ACHN (cell line): ENCODE measurements around the gene ARHGAP26.

Experiments used
- DNase-seq: peaks from one replicate; pipeline ENCODE4 v3.0.0-alpha.2; 2015
- in situ Hi-C: cut with HindIII; loops from 2 replicates; pipeline ENCODE4 v1.10.0; 2017; ENCODE audit warnings: low sequenced_read_pairs, low pct_ligation_motif_present, low pct_unique_long_range_greater_than_20kb

ARHGAP26 gene

GRCh38 chr5:143170104-143170503 is 399.9 kb downstream of the ARHGAP26 start:
- in situ Hi-C loops: no loop called here
- DNase-seq: no peak

- in situ Hi-C loops: no loop called here
- no peak for DNase-seq
Observed at GRCh38 chr5:143170977-143171376, 400.8 kb downstream of the ARHGAP26 start.

- in situ Hi-C loops: no loop called here
- DNase-seq: no peak
Observed at GRCh38 chr5:143172739-143173138, 402.6 kb downstream of the ARHGAP26 start.

GRCh38 chr5:143173139-143173889 is 403.1 kb downstream of the ARHGAP26 start:
- in situ Hi-C loops: no loop called here

GRCh38 chr5:143174714-143175398 is 404.7 kb downstream of the ARHGAP26 start:
- peak; percentile 74 for DNase-seq
- in situ Hi-C loops: no loop called here

More at GRCh38 chr5:143173139-143173889, 403.1 kb downstream of the ARHGAP26 start:
- DNase-seq: no peak

GRCh38 chr5:143176048-143176447 is 405.9 kb downstream of the ARHGAP26 start:
- no peak for DNase-seq
- in situ Hi-C loops: no loop called here

- peak; percentile 98 for DNase-seq
Observed at GRCh38 chr5:143177263-143177983, 407.2 kb downstream of the ARHGAP26 start.

GRCh38 chr5:143179126-143179740 is 409.1 kb downstream of the ARHGAP26 start:
- no peak for DNase-seq
- in situ Hi-C loops: no loop called here

More at GRCh38 chr5:143177263-143177983, 407.2 kb downstream of the ARHGAP26 start:
- in situ Hi-C loops: no loop called here

- no peak for DNase-seq
- in situ Hi-C loops: no loop called here
Observed at GRCh38 chr5:143180751-143181150, 410.6 kb downstream of the ARHGAP26 start.

- DNase-seq: no peak
- in situ Hi-C loops: no loop called here
Observed at GRCh38 chr5:143181173-143181572, 411.0 kb downstream of the ARHGAP26 start.

GRCh38 chr5:143182106-143182505 is 411.9 kb downstream of the ARHGAP26 start:
- in situ Hi-C loops: no loop called here
- DNase-seq: no peak

- in situ Hi-C loops: no loop called here
- no peak for DNase-seq
Observed at GRCh38 chr5:143182901-143183820, 413.0 kb downstream of the ARHGAP26 start.

GRCh38 chr5:143183989-143184388 is 413.8 kb downstream of the ARHGAP26 start:
- in situ Hi-C loops: no loop called here
- DNase-seq: no peak

- in situ Hi-C loops: no loop called here
- no peak for DNase-seq
Observed at GRCh38 chr5:143186623-143187022, 416.4 kb downstream of the ARHGAP26 start.

- in situ Hi-C loops: no loop called here
Observed at GRCh38 chr5:143187495-143187894, 417.3 kb downstream of the ARHGAP26 start.

GRCh38 chr5:143188083-143188482 is 417.9 kb downstream of the ARHGAP26 start:
- DNase-seq: no peak
- in situ Hi-C loops: no loop called here

More at GRCh38 chr5:143187495-143187894, 417.3 kb downstream of the ARHGAP26 start:
- DNase-seq: no peak

- in situ Hi-C loops: no loop called here
- DNase-seq: no peak
Observed at GRCh38 chr5:143188692-143189091, 418.5 kb downstream of the ARHGAP26 start.

GRCh38 chr5:143190260-143190810 is 420.2 kb downstream of the ARHGAP26 start:
- in situ Hi-C loops: no loop called here

More at GRCh38 chr5:143190260-143190810, 420.2 kb downstream of the ARHGAP26 start:
- no peak for DNase-seq
